WERI-Rb-1 (cell line): ENCODE measurements around the gene RAB17.

Source experiments
- DNase-seq: peaks from one replicate; pipeline ENCODE4 v3.0.0-alpha.2; 2020
- H3K27ac ChIP-seq: fragments of 250-450 bp; sonication (Bioruptor Pico); 2 replicates; pipeline ENCODE4 v1.5.1; 2020; ENCODE audit warnings: mild to moderate bottlenecking, moderate library complexity
- H3K27me3 ChIP-seq: fragments of 250-450 bp; sonication (Bioruptor Pico); 2 replicates; pipeline ENCODE4 v1.5.1; 2021; ENCODE audit warnings: mild to moderate bottlenecking, low read depth, moderate library complexity; ENCODE audit not compliant: insufficient read depth, severe bottlenecking
- H3K36me3 ChIP-seq: fragments of 250-450 bp; sonication (Bioruptor Pico); 2 replicates; pipeline ENCODE4 v1.5.1; 2020; ENCODE audit warnings: mild to moderate bottlenecking, moderate library complexity
- H3K4me3 ChIP-seq: 2 replicates; pipeline ENCODE4 v1.5.1; 2011; ENCODE audit warnings: low read depth, mild to moderate bottlenecking, control low read depth, low read length
- H3K9me3 ChIP-seq: fragments of 250-450 bp; sonication (Bioruptor Pico); 2 replicates; pipeline ENCODE4 v1.5.1; 2021; ENCODE audit warnings: mild to moderate bottlenecking, moderate library complexity; ENCODE audit not compliant: severe bottlenecking
- TF ChIP-seq, protein P1 (sequence below): IDR thresholded peaks from 2 replicates; pipeline ENCODE4 v1.5.1; 2011; ENCODE audit warnings: low read depth, mild to moderate bottlenecking, control low read depth, inconsistent platforms, low read length

The RAB17 gene

DNA sequence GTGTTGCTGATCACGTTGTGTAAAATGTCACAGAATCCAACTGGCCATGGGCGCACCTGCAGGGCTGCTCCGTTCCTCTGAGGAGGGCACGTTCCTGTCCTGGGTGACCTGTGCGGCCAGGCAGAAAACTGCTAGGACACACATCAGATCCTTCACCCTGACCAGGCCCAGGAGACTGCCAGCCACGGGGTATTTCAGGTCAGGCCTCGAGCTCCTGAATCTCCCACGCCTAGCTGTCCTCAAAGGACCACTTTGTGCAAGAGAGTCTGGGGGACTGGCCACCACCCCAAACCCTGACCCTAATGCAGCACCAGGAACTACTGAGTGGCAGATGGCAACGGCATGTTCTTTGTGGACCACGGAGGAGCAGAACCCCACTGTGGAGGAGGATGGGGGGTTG is 13.1 kb downstream of the RAB17 start:
- Histone ChIP-seq H3K9me3 (no peaks in the 10 kb centered on the region), H3K4me3 (no peak overlapping the region), H3K36me3 (no peaks in the 10 kb centered on the region), H3K27me3 (peaks cover 8% of the 10 kb centered on the region), H3K27ac (no peak overlapping the region)
- TF ChIP-seq, protein P1, sequence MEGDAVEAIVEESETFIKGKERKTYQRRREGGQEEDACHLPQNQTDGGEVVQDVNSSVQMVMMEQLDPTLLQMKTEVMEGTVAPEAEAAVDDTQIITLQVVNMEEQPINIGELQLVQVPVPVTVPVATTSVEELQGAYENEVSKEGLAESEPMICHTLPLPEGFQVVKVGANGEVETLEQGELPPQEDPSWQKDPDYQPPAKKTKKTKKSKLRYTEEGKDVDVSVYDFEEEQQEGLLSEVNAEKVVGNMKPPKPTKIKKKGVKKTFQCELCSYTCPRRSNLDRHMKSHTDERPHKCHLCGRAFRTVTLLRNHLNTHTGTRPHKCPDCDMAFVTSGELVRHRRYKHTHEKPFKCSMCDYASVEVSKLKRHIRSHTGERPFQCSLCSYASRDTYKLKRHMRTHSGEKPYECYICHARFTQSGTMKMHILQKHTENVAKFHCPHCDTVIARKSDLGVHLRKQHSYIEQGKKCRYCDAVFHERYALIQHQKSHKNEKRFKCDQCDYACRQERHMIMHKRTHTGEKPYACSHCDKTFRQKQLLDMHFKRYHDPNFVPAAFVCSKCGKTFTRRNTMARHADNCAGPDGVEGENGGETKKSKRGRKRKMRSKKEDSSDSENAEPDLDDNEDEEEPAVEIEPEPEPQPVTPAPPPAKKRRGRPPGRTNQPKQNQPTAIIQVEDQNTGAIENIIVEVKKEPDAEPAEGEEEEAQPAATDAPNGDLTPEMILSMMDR = no peak
- DNase-seq = no peak

DNA sequence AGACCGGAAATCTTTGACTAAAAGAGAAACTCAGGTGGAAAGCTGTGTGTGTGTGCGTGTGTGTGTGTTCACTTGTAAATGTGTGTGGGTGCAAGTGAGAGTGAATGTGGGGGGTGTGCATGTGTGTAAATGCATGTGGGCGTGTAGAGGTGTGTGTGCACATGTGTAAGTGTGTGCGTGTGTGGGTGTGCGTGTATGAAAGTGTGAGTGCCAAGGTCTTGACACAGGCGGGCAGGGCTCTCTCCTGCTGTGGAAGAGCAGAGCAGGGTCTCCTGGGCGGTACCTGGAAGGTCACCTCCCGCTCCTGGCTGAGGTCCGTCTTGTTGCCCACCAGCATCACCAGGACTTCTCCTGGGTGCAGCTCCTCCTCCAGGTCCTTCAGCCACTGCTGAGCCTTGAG is 13.6 kb downstream of the RAB17 start:
- Histone ChIP-seq H3K4me3 (no peak overlapping the region), H3K27me3 (peaks cover 8% of the 10 kb centered on the region), H3K36me3 (no peaks in the 10 kb centered on the region), H3K9me3 (no peaks in the 10 kb centered on the region), H3K27ac (no peak overlapping the region)
- DNase-seq = no peak
- TF ChIP-seq, protein P1 = no peak

DNA sequence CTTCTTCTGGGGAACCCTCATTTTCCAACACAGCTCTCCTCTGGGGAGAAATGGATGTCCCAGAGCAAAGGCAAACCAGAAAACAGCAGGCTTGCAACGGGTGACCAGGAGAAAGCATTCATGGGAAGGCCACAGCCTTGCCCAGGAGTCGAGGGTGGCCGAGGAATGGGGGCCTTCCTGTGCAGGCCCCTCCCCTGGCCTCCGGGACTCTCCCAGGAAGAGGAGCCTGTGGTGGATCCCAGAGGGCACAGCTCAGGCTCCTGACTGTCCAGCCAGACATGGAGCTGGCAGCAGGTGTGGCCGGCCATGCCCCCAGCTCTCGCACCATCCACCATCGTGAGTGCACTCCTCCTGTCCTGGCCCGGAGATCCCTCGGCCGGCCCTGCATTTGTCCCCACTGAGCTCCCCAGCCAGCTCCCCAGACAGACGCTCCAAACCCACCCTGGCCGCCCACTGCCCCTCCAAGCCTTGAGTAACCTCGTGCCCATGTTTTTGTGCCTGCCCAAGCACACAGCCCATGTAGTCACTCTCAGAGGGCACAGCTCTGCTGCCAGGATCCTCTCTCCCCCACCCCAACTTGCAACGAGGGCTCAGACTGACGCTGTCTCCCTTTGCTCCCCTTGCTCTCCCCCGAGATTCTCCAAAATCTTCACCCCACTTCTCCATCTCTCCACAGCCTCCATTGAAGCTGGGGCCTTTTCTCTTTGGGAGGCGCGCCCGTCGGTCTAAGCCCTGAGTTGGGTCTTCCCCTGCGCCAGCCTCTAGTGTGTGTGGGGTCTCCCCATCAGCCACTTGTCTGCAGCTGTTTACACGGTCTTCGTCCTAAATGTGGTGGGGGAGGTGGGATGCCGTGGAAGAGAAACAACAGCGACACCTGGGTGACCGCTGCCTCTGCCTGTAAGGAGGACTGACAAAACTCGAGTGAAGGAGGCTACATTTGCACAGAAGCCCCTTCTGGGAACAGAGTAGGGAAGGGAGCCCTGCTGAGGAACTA is 14.4 kb downstream of the RAB17 start:
- no peak for DNase-seq
- Histone ChIP-seq H3K4me3 (no peak overlapping the region), H3K27me3 (peaks cover 12% of the 10 kb centered on the region), H3K9me3 (no peaks in the 10 kb centered on the region), H3K36me3 (no peaks in the 10 kb centered on the region), H3K27ac (no peak overlapping the region)
- TF ChIP-seq, protein P1 = no peak

DNA sequence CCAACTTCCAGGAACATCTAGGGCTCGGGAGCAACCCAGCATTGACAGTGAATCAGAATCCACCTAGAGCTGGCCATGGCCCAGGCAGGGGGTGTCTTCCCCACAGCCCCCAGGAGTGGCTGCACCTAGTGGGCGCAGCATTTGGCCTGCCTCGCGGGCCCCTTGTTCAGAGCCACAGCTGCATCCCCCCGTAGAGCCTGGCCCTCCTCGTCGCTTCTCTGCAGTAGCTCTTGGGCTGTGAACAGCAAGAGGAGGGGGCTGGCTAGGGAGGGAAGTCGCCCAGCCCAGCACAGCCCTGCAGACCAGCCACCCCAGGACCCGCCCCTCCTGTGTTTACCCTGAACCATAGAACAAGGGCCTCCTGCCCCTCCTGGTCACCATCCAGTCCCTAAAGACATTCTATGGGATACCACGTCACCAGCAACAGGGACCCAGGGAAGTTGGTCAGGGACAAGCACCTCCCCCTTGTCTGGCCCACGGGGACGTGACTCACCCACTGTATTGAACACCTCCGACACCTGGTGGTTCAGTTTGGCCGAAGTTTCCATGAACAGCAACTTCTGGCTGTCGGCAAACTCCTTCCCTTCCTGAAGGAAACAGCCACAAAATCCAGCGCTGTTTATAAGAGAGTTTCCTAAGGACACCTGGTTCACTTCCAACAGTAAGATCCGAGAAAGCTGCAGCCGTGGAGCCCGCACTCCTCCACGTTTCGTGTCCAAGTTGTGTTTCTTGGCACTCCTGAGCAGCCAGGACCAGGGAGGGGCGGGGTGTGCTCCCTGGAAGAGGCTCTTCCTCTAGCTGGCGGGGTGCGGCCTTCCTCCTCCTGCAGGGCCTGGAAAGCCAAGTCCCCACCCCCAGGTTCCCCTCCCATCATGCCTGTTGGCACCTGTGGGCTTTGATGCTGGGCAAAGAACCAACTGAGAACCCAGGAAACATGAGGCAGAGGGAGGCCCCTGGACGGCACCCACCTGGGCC is 15.4 kb downstream of the RAB17 start:
- TF ChIP-seq, protein P1 = no peak
- no peak overlapping the region for H3K27ac ChIP-seq
- no peak overlapping the region for H3K4me3 ChIP-seq
- no peaks in the 10 kb centered on the region for H3K9me3 ChIP-seq
- H3K27me3 ChIP-seq = peaks cover 18% of the 10 kb centered on the region
- DNase-seq = no peak
- H3K36me3 ChIP-seq = no peaks in the 10 kb centered on the region

DNA sequence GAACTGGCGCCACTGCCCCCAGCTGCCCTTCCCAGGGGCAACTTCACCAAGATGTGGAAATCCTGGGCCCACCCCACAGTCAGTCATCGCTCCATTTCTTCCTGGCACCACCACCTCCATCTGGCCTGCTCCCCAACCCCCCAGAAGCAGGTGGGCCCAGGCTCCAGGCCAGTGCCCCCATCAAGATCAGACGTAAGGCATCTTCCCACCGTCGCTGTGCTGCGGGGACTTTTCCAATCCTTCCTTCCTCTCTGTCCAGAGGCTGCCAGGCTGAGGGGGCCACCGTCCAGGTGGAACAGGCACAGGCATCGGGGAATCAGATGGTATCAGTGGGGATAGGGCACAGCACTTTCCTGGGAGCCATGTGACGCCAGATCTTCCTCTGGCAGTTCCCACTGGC is 16.1 kb downstream of the RAB17 start:
- Histone ChIP-seq H3K9me3 (no peaks in the 10 kb centered on the region), H3K4me3 (no peak overlapping the region), H3K27ac (no peak overlapping the region), H3K27me3 (peaks cover 21% of the 10 kb centered on the region), H3K36me3 (no peaks in the 10 kb centered on the region)
- no peak for DNase-seq
- TF ChIP-seq, protein P1 = no peak
